HPDE6-E6E7 (cell line): ENCODE data around the gene CLDN34.

Experiments used
- DNase-seq: peaks from one replicate; pipeline ENCODE4 v3.0.0; 2011; ENCODE audit warnings: missing footprints; ENCODE audit errors: extremely low spot score

CLDN34 gene

GRCh38 chrX:9980927-9981326 lies 13.8 kb downstream of the CLDN34 start:
- DNase-seq, result no peak

DNA sequence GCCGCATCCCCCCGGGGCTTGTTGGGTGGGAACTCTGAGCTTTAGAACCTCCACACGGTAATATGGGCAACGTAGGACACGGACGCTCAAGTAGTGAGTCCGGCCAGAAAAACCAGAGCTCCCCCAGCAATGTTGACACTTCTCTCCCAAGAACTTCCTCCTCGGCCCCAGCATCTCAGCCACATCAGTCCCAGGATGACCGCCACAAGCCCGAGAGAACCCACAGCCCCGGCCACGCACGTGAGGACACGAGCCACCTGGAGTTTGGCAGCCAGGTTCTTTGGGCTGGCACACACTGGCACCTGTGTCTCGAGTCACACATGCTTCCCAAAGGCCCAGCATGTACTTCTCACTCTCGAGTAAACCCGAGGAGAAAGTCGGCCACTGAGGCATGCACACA lies 16.3 kb downstream of the CLDN34 start:
- no peak for DNase-seq

DNA sequence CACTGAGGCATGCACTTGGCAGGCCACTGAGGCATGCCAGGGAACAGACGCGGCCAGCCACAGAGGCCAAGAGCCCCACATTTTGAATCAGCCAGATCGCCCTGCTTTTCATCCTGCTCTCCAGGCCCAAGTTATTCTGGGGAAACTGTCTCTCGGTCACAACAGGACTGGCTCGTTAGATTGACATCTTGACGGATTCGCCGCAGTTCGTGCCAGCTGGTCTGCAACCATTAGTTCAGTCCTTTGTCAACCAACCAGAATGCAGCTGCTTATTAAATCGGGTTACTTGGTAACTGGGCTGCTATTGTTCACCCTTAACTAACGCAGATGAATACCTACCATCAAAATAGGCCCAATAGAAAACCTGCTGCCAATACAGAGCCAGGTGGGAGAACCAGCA lies 16.7 kb downstream of the CLDN34 start:
- no peak for DNase-seq

DNA sequence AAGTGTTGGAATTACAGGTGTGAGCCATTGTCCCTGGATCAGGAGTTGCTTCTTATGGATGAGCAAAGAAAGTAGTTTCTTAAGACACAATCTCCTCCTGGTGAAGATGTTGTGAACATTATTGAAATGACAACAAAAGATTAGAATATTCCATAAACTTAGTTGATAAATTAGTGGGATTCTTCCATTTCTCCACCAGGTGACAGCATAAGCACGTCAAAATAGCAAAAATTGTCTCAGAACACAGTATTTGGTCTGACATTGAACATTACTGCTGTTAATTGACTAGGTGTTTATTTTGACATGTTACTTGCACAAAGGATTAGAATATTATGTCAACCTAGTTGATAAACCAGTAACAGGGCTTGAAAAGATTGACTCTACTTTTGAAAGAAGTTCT lies 21.6 kb downstream of the CLDN34 start:
- no peak for DNase-seq

DNA sequence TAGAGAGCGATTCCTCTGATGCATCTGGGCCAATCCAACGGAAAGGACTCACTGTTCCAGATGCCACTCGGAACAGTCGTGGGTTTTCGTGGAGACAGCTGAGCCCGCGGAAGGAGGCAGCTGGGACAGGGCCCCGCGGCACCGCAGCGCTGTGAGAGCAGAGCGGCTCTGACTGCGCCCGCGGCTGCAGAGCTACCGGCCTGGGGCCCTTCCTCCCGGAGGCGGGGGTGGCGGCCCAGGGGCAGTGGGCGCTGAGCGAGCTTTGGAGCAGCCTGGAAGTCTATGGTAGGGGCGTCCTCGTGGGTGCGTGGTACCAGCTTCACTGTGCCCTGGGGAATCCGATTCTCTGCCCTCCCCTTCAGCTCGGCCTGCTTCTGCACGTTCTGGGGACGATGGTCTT lies 24.9 kb downstream of the CLDN34 start:
- no peak for DNase-seq

GRCh38 chrX:9992724-9993123 lies 25.6 kb downstream of the CLDN34 start:
- no peak for DNase-seq

DNA sequence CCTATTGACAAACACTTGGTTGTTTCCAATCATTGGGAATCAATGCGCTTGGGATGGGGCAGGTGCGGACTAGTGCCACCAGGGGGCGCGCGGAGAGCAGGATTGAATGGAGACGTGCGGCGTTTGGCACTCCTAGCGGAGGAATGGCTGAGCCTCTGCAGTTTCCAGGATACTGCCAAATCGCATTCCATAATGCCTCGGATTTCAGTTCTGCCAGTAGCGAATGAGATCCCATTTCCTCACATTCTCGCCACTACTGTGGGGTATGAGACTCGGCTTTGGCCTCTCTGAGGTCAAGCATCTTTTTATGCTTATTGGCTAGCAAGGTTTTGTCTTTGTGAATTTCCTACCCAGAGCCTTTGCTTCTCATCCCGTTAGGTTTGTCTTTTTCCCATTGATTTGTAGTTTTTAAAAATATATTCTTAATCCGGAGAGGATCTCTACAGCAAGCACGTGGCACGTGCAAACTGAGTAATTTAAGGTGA lies 28.7 kb downstream of the CLDN34 start:
- peak; percentile 53 for DNase-seq

GRCh38 chrX:9997041-9997440 lies 29.9 kb downstream of the CLDN34 start:
- DNase-seq, result no peak

- no peak for DNase-seq
Measured at GRCh38 chrX:9997524-9997923, 30.4 kb downstream of the CLDN34 start.

GRCh38 chrX:10001496-10001895 lies 34.3 kb downstream of the CLDN34 start:
- no peak for DNase-seq

GRCh38 chrX:10004832-10005475 lies 37.8 kb downstream of the CLDN34 start:
- no peak for DNase-seq

GRCh38 chrX:10006086-10006485 lies 38.9 kb downstream of the CLDN34 start:
- no peak for DNase-seq

GRCh38 chrX:10006770-10007169 lies 39.6 kb downstream of the CLDN34 start:
- no peak for DNase-seq

DNA sequence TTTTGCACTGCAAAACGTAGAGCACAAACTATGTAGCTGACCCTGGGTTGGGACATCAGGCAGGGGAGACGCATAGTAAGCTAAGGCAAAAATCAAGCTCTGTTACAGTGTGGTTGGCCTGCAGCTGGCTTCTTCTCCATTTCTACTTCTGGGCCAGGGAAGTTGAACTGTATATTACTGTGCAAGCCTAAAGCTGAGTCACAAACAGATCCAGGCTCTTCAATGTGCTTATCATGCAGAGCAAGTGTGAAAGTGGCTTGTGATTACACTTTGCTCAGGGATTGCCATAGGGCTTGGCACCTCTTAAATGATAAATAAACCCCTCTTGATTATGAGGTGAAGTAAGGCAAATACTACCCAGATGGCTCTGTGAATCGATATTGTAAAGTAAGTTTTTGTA lies 40.5 kb downstream of the CLDN34 start:
- DNase-seq, result no peak

GRCh38 chrX:10008483-10009056 lies 41.4 kb downstream of the CLDN34 start:
- no peak for DNase-seq

DNA sequence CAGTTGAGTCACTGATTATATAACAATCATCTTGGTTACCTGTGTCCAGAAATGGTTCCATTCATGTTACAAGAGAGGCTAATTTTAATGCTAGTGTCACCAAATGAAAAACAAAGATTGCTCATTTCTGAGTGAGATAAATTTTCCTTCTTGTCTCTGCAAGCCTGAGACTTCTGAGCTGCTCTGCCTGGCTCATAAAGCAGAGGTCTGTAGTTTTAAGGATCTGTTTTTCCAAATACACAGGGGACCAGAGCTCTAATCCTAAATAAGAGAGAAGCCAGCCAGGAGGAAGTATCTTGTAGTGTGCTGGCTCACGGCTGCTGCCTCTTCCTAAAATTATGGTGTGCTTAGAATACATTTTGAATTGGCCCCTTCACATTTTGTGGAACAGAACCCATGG lies 42.6 kb downstream of the CLDN34 start:
- no peak for DNase-seq

DNA sequence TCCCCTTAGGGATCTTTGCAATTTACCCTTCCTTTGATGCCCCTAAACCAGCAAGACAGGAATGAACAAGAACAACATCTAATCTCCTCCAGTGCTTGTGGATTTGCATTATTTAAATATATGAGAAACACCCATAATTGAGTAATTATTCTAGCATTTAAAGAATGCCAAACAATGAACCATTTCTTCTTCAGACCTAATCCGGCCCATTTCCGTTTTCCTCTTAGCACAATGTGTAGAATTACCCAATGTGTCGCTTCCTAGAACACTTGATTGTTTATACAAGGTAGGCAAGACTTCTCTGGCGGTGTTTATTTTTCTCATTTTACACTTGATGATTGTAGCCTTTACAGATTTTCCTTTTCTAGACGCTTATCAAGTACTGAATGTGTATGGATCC lies 43.5 kb downstream of the CLDN34 start:
- DNase-seq, result no peak

DNA sequence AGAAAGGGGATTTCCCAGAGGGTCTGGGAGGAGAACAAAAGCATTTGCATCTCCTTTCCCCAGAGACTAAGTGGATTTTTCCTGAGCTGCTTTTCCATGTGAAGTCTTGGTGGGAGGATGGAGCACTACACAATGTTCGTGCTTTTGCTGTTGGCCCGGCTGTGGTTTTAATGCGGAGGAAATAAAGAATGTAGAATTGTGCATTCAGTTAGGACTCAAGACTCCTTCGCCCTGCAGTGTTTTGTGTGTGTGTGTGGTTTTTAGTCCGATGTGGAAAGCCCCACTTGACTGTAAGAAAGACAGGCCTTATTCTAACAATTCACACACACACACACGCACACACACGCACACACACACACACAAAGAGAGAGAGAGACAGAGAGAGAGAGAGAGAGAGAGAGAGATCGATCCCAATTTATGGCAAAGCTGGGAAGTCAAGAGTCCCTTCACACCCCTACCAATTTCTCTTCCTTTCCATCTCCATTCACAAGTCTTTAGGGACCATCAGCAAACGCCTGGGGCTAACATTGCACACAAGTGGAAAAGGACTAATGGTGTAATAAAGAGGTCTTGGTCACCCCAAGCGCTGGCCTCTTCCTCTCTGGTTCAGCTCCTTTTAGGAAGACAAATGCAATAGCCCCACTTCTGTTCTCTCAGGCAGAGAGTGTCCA lies 44.2 kb downstream of the CLDN34 start:
- no peak for DNase-seq

DNA sequence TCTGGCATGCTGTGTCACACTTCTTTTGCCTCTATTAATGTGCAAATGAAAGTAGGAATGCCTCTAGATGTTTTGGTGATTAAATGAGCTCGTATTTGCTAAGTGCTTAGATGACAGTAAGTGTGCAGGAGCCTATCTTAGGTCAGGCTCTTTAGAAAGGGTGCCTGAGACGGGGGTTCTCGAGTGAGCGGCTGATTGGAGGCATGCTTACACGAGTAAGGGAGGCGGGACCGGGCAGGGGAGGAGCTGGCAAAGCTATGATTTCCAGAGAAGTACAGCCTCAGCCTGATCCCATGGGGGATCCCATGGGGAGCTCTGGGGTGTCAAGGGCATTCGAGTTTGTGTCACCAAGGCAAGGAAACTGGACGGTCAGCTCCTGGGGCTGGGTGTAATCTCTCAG lies 44.8 kb downstream of the CLDN34 start:
- no peak for DNase-seq

DNA sequence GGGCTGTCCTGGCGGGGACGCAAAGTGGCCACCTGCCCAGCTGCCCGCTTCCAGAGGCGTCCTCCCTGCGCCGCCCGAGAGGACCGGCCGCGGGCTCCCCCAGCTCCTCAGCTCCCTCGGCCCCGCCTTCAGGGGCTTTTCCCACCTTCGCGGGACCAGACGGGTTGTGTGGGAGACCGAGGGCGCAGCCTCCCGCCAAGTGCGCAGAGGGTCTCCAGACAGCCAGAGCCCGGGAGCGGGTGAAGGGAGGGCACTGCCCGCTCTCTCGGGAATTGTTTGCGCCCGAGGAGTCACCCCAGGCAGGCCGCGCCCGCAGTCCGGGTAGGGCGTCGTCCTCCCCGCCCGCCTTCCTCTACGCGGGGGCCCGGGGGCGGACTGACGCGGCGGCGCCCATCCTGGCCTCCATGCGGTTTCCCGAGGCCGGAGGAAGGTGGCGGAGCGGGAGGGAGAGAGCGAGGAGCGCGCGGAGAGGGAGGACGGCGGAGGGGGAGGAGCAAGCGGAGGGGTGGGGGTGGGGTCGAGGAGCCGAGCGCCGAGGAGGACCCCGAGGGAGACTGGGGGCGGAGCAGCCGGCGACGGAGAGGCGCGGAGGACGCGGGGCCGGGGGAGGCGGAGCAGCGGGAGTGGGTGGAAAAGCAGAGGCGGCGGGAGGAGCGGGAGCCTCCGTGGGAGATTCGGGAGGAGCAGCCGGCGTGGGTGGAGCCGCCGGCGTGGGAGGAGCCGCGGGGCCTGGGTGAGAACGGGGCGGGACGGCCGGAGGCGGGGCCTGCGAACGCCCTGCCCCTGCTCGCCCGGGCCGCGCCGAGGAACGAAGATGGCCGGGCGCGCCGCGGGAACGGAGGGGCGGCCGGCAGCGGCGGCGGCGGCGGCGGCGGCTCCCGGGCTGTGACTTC lies 47.5 kb downstream of the CLDN34 start:
- DNase-seq, result peak; percentile 43

DNA sequence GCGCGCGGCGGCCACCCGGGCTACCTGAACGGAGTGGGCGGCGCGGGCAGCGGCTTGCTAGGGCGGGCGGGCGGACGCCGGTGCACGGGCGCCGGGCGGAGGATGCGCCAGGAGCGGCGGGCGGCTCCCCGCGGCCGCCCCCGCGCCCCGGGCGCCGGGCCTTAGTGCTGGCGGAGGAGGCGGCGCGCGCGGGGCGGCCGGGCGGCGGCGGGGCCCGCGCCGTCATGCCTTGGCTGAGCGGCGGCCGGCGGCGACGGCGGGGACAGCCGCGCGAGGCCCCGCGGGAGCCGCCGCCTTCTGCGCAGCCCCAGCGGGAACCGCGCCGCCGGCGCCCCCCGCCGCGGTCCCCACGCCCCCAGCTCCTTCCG lies 48.2 kb downstream of the CLDN34 start:
- no peak for DNase-seq
